Upper lobe of right lung (tissue), 1 donor: ENCODE data around the gene TUFT1. TPM values are rescaled to one million over a fixed set of nuclear protein-coding genes. Genes with fewer than 3 reads are reported as not detected.

Experiments used
- ATAC-seq: fragments of 200-7000 bp; cut with Tn5 transposase; one replicate; pipeline ENCODE4 v1.9.1; 2020; ENCODE audit warnings: mild to moderate bottlenecking, moderate library complexity
- DNase-seq: peaks from one replicate; pipeline ENCODE4 v3.0.0-alpha.2; 2020
- H3K27ac ChIP-seq: fragments of 200-600 bp; one replicate; pipeline ENCODE4 v1.8.0; 2022
- H3K27me3 ChIP-seq: fragments of 200-600 bp; one replicate; pipeline ENCODE4 v1.8.0; 2022; ENCODE audit warnings: mild to moderate bottlenecking
- H3K36me3 ChIP-seq: fragments of 200-600 bp; one replicate; pipeline ENCODE4 v1.8.0; 2022
- H3K4me1 ChIP-seq: fragments of 200-600 bp; one replicate; pipeline ENCODE4 v1.8.0; 2022
- H3K4me3 ChIP-seq: fragments of 200-600 bp; one replicate; pipeline ENCODE4 v1.8.0; 2022; ENCODE audit warnings: mild to moderate bottlenecking
- H3K9me3 ChIP-seq: fragments of 200-600 bp; one replicate; pipeline ENCODE4 v1.8.0; 2022
- CTCF ChIP-seq: fragments of 200-600 bp; IDR thresholded peaks from one replicate; pipeline ENCODE4 v1.8.0; 2022; ENCODE audit warnings: antibody characterized with exemption
- intact Hi-C: fragments of 100-400 bp; cut with DNase I; formaldehyde crosslinking; loops from one replicate; pipeline ENCODE4 v1.11.0; 2022
- total RNA-seq: library from RNA; stranded (reverse); fragmentation: NEBNext Ultra II Directional; extraction: Animal tissue kit (Norgen Biotek cat#: 25700); gene quantifications from one replicate; pipeline ENCODE4 v1.2.1, GENCODE V29; 2021
- donor health status: DM: no; HTN: yes; CAD: no; lungs with severe emphysema.

Gene TUFT1
- total RNA-seq, 1 donor from 2014 or later = 13.3 TPM

GRCh38 chr1:151619489-151620093 is 79.5 kb downstream of the TUFT1 start:
- H3K4me3 ChIP-seq = no peak overlapping the region
- ATAC-seq (peak; percentile 66), DNase-seq (no peak)
- no peaks in the 10 kb centered on the region for H3K9me3 ChIP-seq
- peak overlapping the region; percentile 49 for H3K27ac ChIP-seq
- intact Hi-C loops = no loop called here
- no peak for TF ChIP-seq CTCF
- peaks cover 28% of the 10 kb centered on the region for H3K4me1 ChIP-seq
- no peaks in the 10 kb centered on the region for H3K27me3 ChIP-seq
- H3K36me3 ChIP-seq = peaks cover 4% of the 10 kb centered on the region

DNA sequence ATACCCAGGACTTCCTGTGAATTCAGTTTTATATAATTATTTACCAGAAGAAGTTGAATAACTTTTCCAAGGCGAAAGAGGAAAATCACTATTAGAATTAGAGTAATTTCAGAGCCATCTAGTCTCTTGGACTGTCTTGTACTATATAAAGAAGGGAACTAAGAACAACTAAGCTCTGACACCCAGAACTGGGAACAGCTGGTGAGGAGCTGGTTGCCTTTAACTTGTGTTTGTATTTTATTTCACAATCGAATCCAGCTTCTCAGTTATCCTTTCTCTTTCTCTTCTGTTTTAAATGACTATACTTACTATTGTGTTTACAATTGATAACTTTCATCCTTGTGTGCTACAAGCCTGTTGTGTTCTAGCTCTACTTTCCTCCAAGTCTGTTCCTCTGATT is 80.2 kb downstream of the TUFT1 start:
- H3K4me3 ChIP-seq = no peak overlapping the region
- H3K9me3 ChIP-seq = no peaks in the 10 kb centered on the region
- ATAC-seq = peak; percentile 85
- H3K27me3 ChIP-seq = no peaks in the 10 kb centered on the region
- intact Hi-C loops = no loop called here
- peak overlapping the region; percentile 49 for H3K27ac ChIP-seq
- peaks cover 24% of the 10 kb centered on the region for H3K4me1 ChIP-seq
- H3K36me3 ChIP-seq = peaks cover 3% of the 10 kb centered on the region
- no peak for TF ChIP-seq CTCF
- DNase-seq = no peak

DNA sequence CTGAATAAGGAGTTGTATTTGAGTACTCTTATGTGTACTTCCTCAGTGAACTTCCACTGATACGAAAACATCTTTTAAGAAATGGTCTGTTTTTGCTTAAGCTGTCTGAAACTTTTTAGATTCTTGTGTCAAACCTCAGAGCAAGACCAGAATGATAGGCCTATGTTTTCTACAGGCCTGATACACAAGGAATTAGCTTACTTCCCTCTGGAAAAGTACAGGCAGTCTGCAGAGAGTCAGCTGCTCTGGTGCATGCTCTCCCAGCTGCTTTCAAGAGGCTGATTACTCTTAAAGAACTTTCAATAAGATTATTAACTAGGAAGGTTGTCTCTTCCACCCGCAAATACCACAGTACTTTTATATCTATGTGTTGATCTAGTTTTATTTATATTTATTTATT is 81.2 kb downstream of the TUFT1 start:
- Histone ChIP-seq H3K36me3 (no peaks in the 10 kb centered on the region), H3K4me1 (peaks cover 24% of the 10 kb centered on the region), H3K9me3 (no peaks in the 10 kb centered on the region), H3K4me3 (no peak overlapping the region), H3K27me3 (no peaks in the 10 kb centered on the region), H3K27ac (peak overlapping the region; percentile 25)
- intact Hi-C loops = no loop called here
- peak; percentile 64 for ATAC-seq
- DNase-seq = no peak
- TF ChIP-seq CTCF = no peak

GRCh38 chr1:151624783-151625182 is 84.7 kb downstream of the TUFT1 start:
- Histone ChIP-seq H3K27ac (no peak overlapping the region), H3K4me3 (no peak overlapping the region), H3K27me3 (no peaks in the 10 kb centered on the region), H3K36me3 (no peaks in the 10 kb centered on the region), H3K9me3 (no peaks in the 10 kb centered on the region), H3K4me1 (peaks cover 16% of the 10 kb centered on the region)
- ATAC-seq = no peak
- no peak for DNase-seq
- intact Hi-C loops = no loop called here
- TF ChIP-seq CTCF = no peak

DNA sequence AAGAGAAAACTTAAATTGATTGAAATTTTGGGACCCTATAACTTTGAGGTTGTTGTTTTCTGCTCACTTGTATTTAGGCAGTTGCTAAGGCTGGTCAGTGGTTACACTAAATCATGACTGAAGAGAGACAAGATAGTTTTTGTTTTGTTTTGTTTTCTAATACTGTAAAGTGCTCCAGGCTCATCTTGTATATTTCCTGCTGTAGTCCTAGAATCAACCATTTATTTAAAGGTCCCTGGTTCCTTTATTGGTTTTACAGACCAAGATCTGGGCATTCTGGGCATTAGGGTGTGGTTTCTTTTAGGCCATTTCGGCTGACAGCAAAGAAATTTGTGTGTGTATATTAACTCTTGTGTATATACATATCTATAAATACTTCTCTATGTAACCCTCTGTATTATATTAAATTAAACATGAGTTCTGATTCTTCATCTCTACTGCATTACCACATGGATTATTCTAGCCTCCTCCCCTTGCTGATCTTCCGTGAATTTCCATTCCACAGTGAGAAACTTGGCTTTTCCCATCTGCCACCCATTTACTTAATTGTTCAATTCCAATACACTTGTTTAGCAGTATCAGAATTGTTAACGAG is 86.7 kb downstream of the TUFT1 start:
- H3K27me3 ChIP-seq = no peaks in the 10 kb centered on the region
- no peak overlapping the region for H3K27ac ChIP-seq
- TF ChIP-seq CTCF = no peak
- no peak for DNase-seq
- H3K9me3 ChIP-seq = no peaks in the 10 kb centered on the region
- intact Hi-C loops = no loop called here
- H3K36me3 ChIP-seq = no peaks in the 10 kb centered on the region
- H3K4me1 ChIP-seq = no peaks in the 10 kb centered on the region
- no peak for ATAC-seq
- no peak overlapping the region for H3K4me3 ChIP-seq
